ENCODE results near the gene CNTNAP2.

Gene CNTNAP2

GRCh38 chr7:147833557-147833956, 1717.0 kb downstream of the CNTNAP2 start:
- no peak for DNase-seq (ENCODE audit: low read depth in 2 of 2)

DNA sequence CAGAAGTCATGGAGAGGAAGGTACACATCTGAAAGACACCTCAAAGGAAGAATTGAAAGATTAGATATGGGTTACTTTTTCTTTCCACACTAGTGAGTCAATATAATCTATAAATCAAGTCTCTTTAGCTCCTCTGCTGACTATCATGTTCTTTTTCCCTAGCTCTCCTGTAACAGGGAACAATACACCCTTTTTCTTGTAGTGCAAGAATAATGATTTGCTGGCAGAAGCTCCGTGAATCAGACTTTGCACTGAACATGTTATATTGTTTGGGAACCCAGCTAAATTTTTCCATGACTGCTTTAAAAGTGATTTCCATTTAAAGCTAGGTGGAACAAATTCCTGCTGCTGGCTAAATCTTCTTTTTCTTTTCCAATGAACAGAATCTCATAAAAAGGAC, 1717.4 kb downstream of the CNTNAP2 start:
- DNase-seq (ENCODE audit: low read depth in 2 of 2) = no peak

DNA sequence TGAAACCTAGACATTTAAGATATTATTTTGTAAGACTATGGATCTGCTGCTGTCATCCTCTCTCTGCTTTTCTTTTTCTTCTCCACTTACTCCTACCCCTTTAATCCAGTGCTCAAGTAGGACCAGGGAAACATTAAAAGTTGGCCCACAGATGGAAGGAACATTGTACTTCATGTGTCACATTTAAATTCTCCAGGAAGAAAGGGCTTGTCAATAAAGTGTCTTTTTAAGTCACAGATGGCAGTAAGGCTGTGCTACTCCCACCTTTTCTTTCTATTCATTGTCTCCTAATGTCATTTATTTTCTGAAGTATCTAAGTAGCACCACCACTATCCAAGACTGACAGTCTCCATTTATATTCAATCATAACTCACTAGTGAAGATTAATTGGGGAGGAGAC, 1736.2 kb downstream of the CNTNAP2 start:
- no peak for DNase-seq (ENCODE audit: low read depth in 2 of 2)

GRCh38 chr7:147857152-147858140, 1740.8 kb downstream of the CNTNAP2 start:
- no peak for DNase-seq (ENCODE audit: low read depth in 2 of 2)

- DNase-seq (ENCODE audit: low read depth in 2 of 2) = no peak
Observed at GRCh38 chr7:147858421-147858820, 1741.8 kb downstream of the CNTNAP2 start.

DNA sequence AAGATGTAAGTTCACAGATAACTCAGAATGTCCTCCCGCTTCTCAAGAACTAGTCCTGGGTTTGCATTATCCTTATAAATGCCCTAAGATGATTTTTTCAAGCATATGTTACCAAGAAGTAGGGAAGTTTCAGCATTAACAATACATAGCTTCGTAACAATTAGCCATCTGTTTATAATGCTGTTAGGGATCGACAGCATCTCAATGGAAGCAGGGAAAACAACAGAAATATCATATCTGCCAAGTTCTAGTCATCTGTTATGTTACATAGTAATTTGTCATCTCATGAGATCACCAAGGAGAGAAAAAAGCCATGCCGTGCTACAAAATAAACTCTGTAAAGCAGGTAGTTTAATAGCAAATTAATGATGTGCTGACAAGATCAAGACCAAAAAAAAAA, 1742.4 kb downstream of the CNTNAP2 start:
- DNase-seq (ENCODE audit: low read depth in 2 of 2) = no peak

- DNase-seq (ENCODE audit: low read depth in 2 of 2) = no peak
Observed at GRCh38 chr7:147859486-147859885, 1742.9 kb downstream of the CNTNAP2 start.

GRCh38 chr7:147861058-147861716, 1744.6 kb downstream of the CNTNAP2 start:
- no peak for DNase-seq (ENCODE audit: low read depth in 2 of 2)

GRCh38 chr7:147861945-147862344, 1745.3 kb downstream of the CNTNAP2 start:
- no peak for DNase-seq (ENCODE audit: low read depth in 2 of 2)

GRCh38 chr7:147869456-147869855, 1752.9 kb downstream of the CNTNAP2 start:
- no peak for DNase-seq (ENCODE audit: low read depth in 2 of 2)

GRCh38 chr7:147878912-147879661, 1762.5 kb downstream of the CNTNAP2 start:
- no peak for DNase-seq (ENCODE audit: low read depth in 2 of 2)

- DNase-seq (ENCODE audit: low read depth in 2 of 2) = no peak
Observed at GRCh38 chr7:147885869-147886268, 1769.3 kb downstream of the CNTNAP2 start.

GRCh38 chr7:147894271-147894670, 1777.7 kb downstream of the CNTNAP2 start:
- DNase-seq (ENCODE audit: low read depth in 2 of 2) = no peak

DNA sequence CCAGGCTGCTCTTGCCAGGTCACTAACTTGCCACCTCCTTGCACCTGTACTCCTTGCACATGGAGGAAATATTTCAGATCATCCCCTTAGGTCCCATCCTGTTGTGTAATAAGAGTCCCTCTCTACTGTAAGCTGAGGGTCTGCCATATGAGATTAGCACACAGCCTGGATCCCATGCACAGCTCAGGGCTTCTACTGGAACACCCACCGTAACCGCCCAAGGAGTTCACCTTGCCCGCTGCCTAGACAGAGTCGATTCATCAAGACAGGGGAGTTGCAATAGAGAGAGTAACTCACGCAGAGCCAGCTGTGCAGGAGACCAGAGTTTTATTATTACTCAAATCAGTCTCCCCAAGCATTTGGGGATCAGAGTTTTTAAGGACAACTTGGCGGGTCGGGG, 1779.5 kb downstream of the CNTNAP2 start:
- DNase-seq (ENCODE audit: low read depth in 2 of 2) = no peak

- DNase-seq (ENCODE audit: low read depth in 2 of 2) = no peak
Observed at GRCh38 chr7:147903536-147904218, 1787.1 kb downstream of the CNTNAP2 start.

DNA sequence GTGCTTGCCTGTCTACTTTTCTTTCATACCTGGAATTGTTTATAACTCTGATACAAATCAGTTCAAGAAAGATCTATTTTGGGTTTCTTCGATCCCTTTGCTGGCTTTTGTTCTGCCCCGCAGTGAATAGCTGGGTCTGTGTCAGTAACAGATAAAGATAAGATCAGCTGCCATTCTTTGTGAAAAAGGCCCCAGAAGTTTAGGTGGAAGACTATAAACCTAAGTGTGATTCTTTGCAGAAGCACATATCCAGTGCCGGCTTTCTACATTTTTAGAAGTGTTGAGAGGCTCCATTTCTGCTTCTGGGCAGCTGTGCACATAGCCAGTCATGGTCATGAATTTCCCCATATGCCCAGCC, 1787.6 kb downstream of the CNTNAP2 start:
- no peak for DNase-seq (ENCODE audit: low read depth in 2 of 2)

- DNase-seq (ENCODE audit: low read depth in 2 of 2) = no peak
Observed at GRCh38 chr7:147909431-147910148, 1793.0 kb downstream of the CNTNAP2 start.

DNA sequence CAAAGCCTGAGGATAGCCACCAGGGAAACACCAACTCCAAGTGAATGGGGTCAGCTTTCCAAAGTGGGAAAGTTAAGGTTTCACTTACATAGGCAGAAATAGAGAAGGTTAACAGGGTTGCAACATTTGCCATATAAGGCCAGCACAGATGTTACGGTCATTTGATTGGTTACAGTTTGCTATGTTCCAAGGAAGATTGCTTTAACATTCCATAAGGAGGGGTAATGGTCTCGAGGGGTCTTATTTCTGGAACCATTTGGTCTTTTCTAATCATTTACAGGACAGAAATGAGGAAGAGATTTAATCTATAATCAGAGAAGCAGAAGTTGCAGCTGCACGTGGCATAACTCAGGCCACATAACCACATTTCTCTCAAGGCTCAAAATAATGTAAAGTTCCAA, 1794.6 kb downstream of the CNTNAP2 start:
- DNase-seq (ENCODE audit: low read depth in 2 of 2) = no peak

- no peak for DNase-seq (ENCODE audit: low read depth in 2 of 2)
Observed at GRCh38 chr7:147912291-147912690, 1795.7 kb downstream of the CNTNAP2 start.

GRCh38 chr7:147912946-147913638, 1796.5 kb downstream of the CNTNAP2 start:
- DNase-seq (ENCODE audit: low read depth in 2 of 2) = no peak

Measured in stimulated activated CD4-positive, alpha-beta T cell treated with anti-CD3 and anti-CD28 coated beads, Interleukin-4, amount 100 ng/mL, for 48 hours (primary cell).